Measurements from ENCODE around the gene GATA3.
"Not testable (repeated sequence)": the region's sequence is repeated elsewhere in the genome, so short reads cannot be mapped to it uniquely, and the experiment has no call there.

GATA3 gene

GRCh38 chr10:8017277-8017676, 37.2 kb upstream of the GATA3 start:
- DNase-seq (ENCODE audit: extremely low read depth, low read depth): no peak
- TF ChIP-seq, protein P1, sequence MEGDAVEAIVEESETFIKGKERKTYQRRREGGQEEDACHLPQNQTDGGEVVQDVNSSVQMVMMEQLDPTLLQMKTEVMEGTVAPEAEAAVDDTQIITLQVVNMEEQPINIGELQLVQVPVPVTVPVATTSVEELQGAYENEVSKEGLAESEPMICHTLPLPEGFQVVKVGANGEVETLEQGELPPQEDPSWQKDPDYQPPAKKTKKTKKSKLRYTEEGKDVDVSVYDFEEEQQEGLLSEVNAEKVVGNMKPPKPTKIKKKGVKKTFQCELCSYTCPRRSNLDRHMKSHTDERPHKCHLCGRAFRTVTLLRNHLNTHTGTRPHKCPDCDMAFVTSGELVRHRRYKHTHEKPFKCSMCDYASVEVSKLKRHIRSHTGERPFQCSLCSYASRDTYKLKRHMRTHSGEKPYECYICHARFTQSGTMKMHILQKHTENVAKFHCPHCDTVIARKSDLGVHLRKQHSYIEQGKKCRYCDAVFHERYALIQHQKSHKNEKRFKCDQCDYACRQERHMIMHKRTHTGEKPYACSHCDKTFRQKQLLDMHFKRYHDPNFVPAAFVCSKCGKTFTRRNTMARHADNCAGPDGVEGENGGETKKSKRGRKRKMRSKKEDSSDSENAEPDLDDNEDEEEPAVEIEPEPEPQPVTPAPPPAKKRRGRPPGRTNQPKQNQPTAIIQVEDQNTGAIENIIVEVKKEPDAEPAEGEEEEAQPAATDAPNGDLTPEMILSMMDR (IDR thresholded peaks at IDR 0.05; ENCODE audit: low read depth, low read length, missing control alignments): no peak
- no peak overlapping the region for H3K4me3 ChIP-seq (replicated peaks; ENCODE audit: low read depth, low read length)

- H3K4me3 ChIP-seq (replicated peaks; ENCODE audit: low read depth, low read length): no peak overlapping the region
- TF ChIP-seq, protein P1 (IDR thresholded peaks at IDR 0.05; ENCODE audit: low read depth, low read length, missing control alignments): no peak
- no peak for DNase-seq (ENCODE audit: extremely low read depth, low read depth)
Measured at GRCh38 chr10:8023321-8023720, 31.2 kb upstream of the GATA3 start.

GRCh38 chr10:8023851-8024250, 30.6 kb upstream of the GATA3 start:
- no peak for DNase-seq (ENCODE audit: extremely low read depth, low read depth)
- H3K4me3 ChIP-seq (replicated peaks; ENCODE audit: low read depth, low read length): no peak overlapping the region
- TF ChIP-seq, protein P1 (IDR thresholded peaks at IDR 0.05; ENCODE audit: low read depth, low read length, missing control alignments): no peak

DNA sequence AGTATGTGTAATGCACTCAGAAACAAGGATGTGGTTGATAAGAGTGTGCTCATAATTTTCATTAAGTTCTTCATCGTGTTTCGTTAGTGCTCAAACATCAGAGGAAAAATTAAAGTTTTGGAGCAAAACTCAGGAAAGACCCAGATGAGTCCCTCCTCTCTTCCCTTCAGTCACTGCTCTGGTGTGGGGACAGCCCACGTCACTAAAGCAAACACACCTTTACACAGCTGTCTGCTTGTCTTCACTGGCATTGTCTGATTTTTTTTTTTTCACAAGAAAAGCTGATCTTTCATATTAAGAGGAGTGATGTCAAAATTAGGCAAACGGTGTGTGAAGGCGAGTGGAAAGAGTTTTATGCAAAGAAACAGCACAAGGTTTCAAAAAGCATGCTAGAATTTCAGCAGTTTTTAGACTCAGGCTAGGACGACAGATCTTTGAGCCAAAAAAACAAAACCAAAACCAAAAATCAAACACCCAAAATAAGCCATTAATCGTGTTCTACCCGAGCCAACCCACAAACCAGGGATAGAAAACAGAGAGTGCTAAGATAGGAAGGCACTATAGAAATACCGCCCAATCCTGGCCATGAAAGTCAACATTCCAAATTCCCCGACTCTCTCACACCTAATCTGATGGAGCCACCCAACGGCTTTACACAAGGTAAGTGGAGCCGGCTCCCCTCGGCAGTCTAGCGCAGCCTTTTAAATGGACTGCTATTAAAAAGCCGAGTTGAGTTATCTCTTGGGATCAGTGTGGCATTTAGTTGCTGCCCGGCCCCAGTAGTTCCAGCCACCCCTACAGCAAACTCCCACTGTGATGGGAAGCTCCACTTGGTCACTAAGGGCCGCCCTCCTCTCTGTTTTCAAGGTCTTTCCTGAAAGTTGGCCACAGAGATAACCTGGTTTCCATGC, 27.9 kb upstream of the GATA3 start:
- TF ChIP-seq, protein P1 (IDR thresholded peaks at IDR 0.05; ENCODE audit: low read depth, low read length, missing control alignments): no peak
- H3K4me3 ChIP-seq (replicated peaks; ENCODE audit: low read depth, low read length): no peak overlapping the region
- DNase-seq (ENCODE audit: extremely low read depth, low read depth): no peak

DNA sequence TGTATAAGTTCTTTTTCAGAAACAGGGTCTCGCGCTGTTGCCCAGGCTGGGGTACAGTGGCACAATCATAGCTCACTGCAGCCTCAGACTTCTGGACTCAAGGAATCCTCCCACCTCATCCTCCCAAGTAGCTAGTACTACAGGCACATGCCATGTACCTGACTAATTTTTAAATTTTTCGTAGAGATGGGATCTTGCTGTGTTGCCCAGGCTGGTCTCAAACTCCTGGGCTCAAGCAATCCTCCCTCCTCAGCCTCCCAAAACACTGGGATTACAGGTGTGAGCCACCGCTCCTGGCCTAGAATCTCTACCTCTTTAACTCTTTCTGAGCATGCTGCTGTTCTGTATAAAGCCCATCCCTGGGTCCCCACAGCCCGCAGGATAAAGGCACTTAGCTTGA, 23.3 kb upstream of the GATA3 start:
- not testable (repeated sequence) for DNase-seq (ENCODE audit: extremely low read depth, low read depth); H3K4me3 ChIP-seq (replicated peaks; ENCODE audit: low read depth, low read length)

DNA sequence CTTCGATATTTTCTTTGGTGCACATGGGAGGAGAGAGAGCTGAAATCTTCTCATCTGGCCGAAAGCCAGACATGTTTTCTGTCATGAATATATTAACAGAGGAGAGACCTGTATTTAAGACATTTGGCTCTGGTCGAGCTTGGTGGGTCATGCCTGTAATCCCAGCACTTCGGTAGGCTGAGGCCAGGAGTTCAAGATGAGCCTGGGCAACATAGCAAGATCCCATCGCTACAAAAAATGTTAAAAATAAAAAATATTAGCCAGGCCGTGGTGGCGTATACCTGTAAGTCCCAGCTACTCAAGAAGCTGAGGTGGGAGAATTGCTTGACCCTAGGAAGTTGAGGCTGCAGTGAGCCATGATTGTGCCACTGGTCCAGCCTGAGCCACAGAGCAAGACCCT, 21.9 kb upstream of the GATA3 start:
- H3K4me3 ChIP-seq (replicated peaks; ENCODE audit: low read depth, low read length): no peak overlapping the region
- TF ChIP-seq, protein P1 (IDR thresholded peaks at IDR 0.05; ENCODE audit: low read depth, low read length, missing control alignments): no peak
- DNase-seq (ENCODE audit: extremely low read depth, low read depth): no peak

DNA sequence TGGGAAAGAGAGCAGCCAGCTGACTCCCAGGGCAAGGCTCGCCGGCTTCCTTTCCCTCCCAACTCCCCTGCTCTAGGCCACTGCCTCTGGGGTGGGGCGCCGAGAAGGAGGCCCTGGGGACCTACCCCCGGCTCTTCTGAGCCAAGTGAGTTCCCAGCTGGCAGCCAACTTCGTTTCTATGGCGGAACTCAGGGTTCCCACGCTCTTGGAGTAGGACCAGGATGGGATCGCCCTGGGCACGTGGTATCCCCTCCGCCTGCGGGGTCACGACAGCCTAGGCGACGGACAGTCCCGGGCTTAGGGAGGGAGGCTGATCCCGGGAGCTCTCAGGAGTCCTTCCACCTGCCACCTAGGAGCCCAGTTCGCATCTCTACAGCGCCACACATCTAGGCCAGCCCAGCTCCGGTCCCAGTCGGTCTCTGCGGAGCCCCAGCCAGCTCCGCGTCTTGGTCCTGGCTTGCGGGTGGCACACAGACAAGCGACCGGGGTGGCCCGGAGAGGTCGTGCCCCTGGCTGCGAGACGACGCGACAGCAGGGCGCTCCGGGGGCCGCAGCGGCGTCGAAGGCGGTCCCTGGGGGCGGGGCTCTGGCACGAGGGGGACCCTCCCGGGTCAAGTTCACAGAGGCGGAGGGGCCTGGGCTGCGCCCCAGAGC, 20.5 kb upstream of the GATA3 start:
- no peak overlapping the region for H3K4me3 ChIP-seq (replicated peaks; ENCODE audit: low read depth, low read length)
- DNase-seq (ENCODE audit: extremely low read depth, low read depth): no peak
- TF ChIP-seq, protein P1 (IDR thresholded peaks at IDR 0.05; ENCODE audit: low read depth, low read length, missing control alignments): no peak

Measured in HFF-Myc (cell line).